T-cell (primary cell): ENCODE results near the gene HUS1B. TPM values are rescaled to one million over a fixed set of nuclear protein-coding genes. Genes with fewer than 3 reads are reported as not detected.

ENCODE experiments used
- ATAC-seq, 4 experiments: fragments of 200-7000 bp in 3 of 4; fragments of 150-1000 bp in 1 of 4; cut with Tn5 transposase; replicated peaks in 1 of 4; 1 replicate in 3 of 4; 2 replicates in 1 of 4; pipeline ENCODE4 v1.10.0; 2021; ENCODE audit warnings: moderate library complexity in 3 of 4, mild to moderate bottlenecking in 2 of 4, moderate number of reproducible peaks in 1 of 4
- CTCF ChIA-PET, 2 donors: fragments of 300-600 bp; sonication (Branson Sonifier 250); formaldehyde crosslinking; loops; one replicate each; lab custom pipeline; 2022; ENCODE audit warnings: antibody characterized with exemption in 2 of 2; lab: Charles Lee
- POLR2A ChIA-PET, 2 donors: fragments of 300-600 bp; sonication (Branson Sonifier 250); formaldehyde crosslinking; loops; one replicate each; lab custom pipeline; 2022; ENCODE audit warnings: antibody characterized with exemption in 2 of 2; lab: Charles Lee
- DNase-seq, 35 experiments: peaks; one replicate each; pipeline versions ENCODE4 v3.0.0 to v3.0.0-alpha.2; 2013 to 2023
- H3K27ac ChIP-seq: one replicate; pipeline ENCODE4 v1.5.1; 2013; ENCODE audit warnings: low read length
- H3K27me3 ChIP-seq, 2 experiments: replicated peaks in 1 of 2; 1 replicate in 1 of 2; 2 replicates in 1 of 2; pipeline versions ENCODE4 v1.6.1 to v1.7.0; 2013; ENCODE audit warnings: low read length in 1 of 2, mixed read lengths in 1 of 2; ENCODE audit not compliant: control insufficient read depth in 2 of 2, insufficient read depth in 2 of 2; ENCODE audit errors: extremely low read depth in 1 of 2
- H3K36me3 ChIP-seq, 2 donors: 1 replicate in 1 of 2; 2 replicates in 1 of 2; pipeline versions ENCODE4 v1.6.1 to v1.7.0; 2013; ENCODE audit warnings: low read length in 1 of 2; ENCODE audit not compliant: control insufficient read depth in 2 of 2, insufficient read depth in 1 of 2; ENCODE audit errors: extremely low read depth in 1 of 2
- H3K4me1 ChIP-seq, 2 experiments: 1 replicate in 1 of 2; 2 replicates in 1 of 2; pipeline versions ENCODE4 v1.6.1 to v1.7.0; 2013; ENCODE audit warnings: low read length in 2 of 2, mixed read lengths in 1 of 2; ENCODE audit not compliant: insufficient read depth in 2 of 2, control insufficient read depth in 1 of 2; ENCODE audit errors: extremely low read depth in 1 of 2
- H3K4me3 ChIP-seq, 2 donors: 1 replicate in 1 of 2; 2 replicates in 1 of 2; pipeline versions ENCODE4 v1.5.1 to v1.7.0; 2013; ENCODE audit warnings: mild to moderate bottlenecking in 2 of 2, low read length in 1 of 2, moderate library complexity in 1 of 2; ENCODE audit not compliant: control insufficient read depth in 1 of 2; ENCODE audit errors: extremely low read depth in 1 of 2
- H3K9me3 ChIP-seq: 2 replicates; pipeline ENCODE4 v1.7.0; 2013
- H3K27ac Mint-ChIP-seq, 2 donors: one replicate each; pipeline ENCODE4 v1.8.0; 2020 to 2021; ENCODE audit warnings: mild to moderate bottlenecking in 2 of 2, mixed read lengths in 2 of 2
- H3K27me3 Mint-ChIP-seq, 2 donors: one replicate each; pipeline ENCODE4 v1.8.0; 2021 to 2022; ENCODE audit warnings: mixed read lengths in 2 of 2
- H3K36me3 Mint-ChIP-seq: one replicate; pipeline ENCODE4 v1.8.0; 2021; ENCODE audit warnings: mixed read lengths
- H3K4me1 Mint-ChIP-seq, 3 donors: one replicate each; pipeline ENCODE4 v1.8.0; 2020 to 2022; ENCODE audit warnings: mixed read lengths in 3 of 3, mild to moderate bottlenecking in 1 of 3
- H3K4me3 Mint-ChIP-seq, 3 donors: one replicate each; pipeline ENCODE4 v1.8.0; 2020 to 2022; ENCODE audit warnings: mild to moderate bottlenecking in 3 of 3, mixed read lengths in 3 of 3, moderate library complexity in 3 of 3
- H3K9me3 Mint-ChIP-seq, 3 donors: one replicate each; pipeline ENCODE4 v1.8.0; 2020 to 2022; ENCODE audit warnings: mixed read lengths in 3 of 3
- WGBS: methylation state at CpG from one replicate; pipeline ENCODE4 v1.1.5; 2013; ENCODE audit warnings: missing lambda C conversion rate; ENCODE audit not compliant: insufficient coverage; 5-methylcytosine and 5-hydroxymethylcytosine counted together
- total RNA-seq, 35 experiments: library from RNA in 6 of 35; stranded (reverse) in 6 of 35; fragments of 120-200 nt in 1 of 35; gene quantifications; one replicate each; pipeline versions ENCODE4 v1.2.1 to v1.2.4 and lab custom pipeline; 2013 to 2026

HUS1B gene
- 1 to 10 TPM; 1.7 to 3.8 (median 2.5) TPM for total RNA-seq
- 2.0 TPM for total RNA-seq (2013)
- 0.17 to 1.6 (median 0.75) reads per million in 29 experiments for total RNA-seq (lab: John Stamatoyannopoulos, UW)

GRCh38 chr6:656460-657252 lies at the start of gene HUS1B:
HUS1B (minus strand) TSS chr6:657100; CDS start chr6:656944, 156 bp downstream.
- ATAC-seq (no peak), DNase-seq (no peak)
- no peaks in the 10 kb centered on the region for H3K27me3 Mint-ChIP-seq
- H3K27ac ChIP-seq, result no peak within 1 kb of the TSS
- ChIA-PET CTCF (no interaction called here), POLR2A (no interaction called here)
- no peak within 1 kb of the TSS for H3K4me3 Mint-ChIP-seq
- H3K9me3 ChIP-seq, result no peaks in the 10 kb centered on the region
- peaks cover 0 to 13% of the 10 kb centered on the region in 2 donors for H3K36me3 ChIP-seq
- peaks cover 43% of the 10 kb centered on the region for H3K36me3 Mint-ChIP-seq
- WGBS, result 96% methylated on average over 67 of the region's 73 CpGs
- H3K27me3 ChIP-seq, result no peaks in the 10 kb centered on the region
- H3K4me1 Mint-ChIP-seq, result peaks cover 33 to 57% (median 55%) of the 10 kb centered on the region in 3 donors
- peaks cover 3 to 12% of the 10 kb centered on the region in 2 experiments for H3K4me1 ChIP-seq
- H3K27ac Mint-ChIP-seq, result no peak within 1 kb of the TSS
- H3K4me3 ChIP-seq, result no peak within 1 kb of the TSS
- H3K9me3 Mint-ChIP-seq, result peaks cover 0 to 3% (median 2%) of the 10 kb centered on the region in 3 donors

- H3K4me3 Mint-ChIP-seq, result no peak overlapping the region
- peaks cover 2 to 15% of the 10 kb centered on the region in 2 donors for H3K27me3 Mint-ChIP-seq
- Histone ChIP-seq H3K4me1 (peaks cover 0 to 6% of the 10 kb centered on the region in 2 experiments), H3K9me3 (no peaks in the 10 kb centered on the region), H3K4me3 (no peak overlapping the region), H3K36me3 (no peaks in the 10 kb centered on the region), H3K27me3 (peaks cover 2 to 10% of the 10 kb centered on the region in 2 experiments), H3K27ac (no peak overlapping the region)
- H3K4me1 Mint-ChIP-seq, result peaks cover 9 to 20% (median 15%) of the 10 kb centered on the region in 3 donors
- ChIA-PET POLR2A (no interaction called here), CTCF (interaction anchor here in 1 of 2 donors (0.9 to 1.0 kb wide), 2 partner anchors 10 to 15 kb away, joined by 3 to 4 read pairs; no protein-coding TSS in a partner anchor)
- no peak overlapping the region for H3K27ac Mint-ChIP-seq
- no peaks in the 10 kb centered on the region for H3K9me3 Mint-ChIP-seq
- WGBS, result 94% methylated on average over 3 of the region's 6 CpGs
- ATAC-seq, result no peak
- no peaks in the 10 kb centered on the region for H3K36me3 Mint-ChIP-seq
- no peak for DNase-seq
Observed at GRCh38 chr6:706146-706545, 49.2 kb upstream of the HUS1B start.

GRCh38 chr6:705047-705446 lies 48.1 kb upstream of the HUS1B start:
- WGBS, result no CpG with 5 or more reads among the region's 4 CpGs
- no peak overlapping the region for H3K27ac Mint-ChIP-seq
- no peaks in the 10 kb centered on the region for H3K9me3 Mint-ChIP-seq
- Histone ChIP-seq H3K4me3 (no peak overlapping the region), H3K36me3 (no peaks in the 10 kb centered on the region), H3K4me1 (no peaks in the 10 kb centered on the region), H3K27me3 (peaks cover 2 to 10% of the 10 kb centered on the region in 2 experiments), H3K9me3 (no peaks in the 10 kb centered on the region), H3K27ac (no peak overlapping the region)
- ATAC-seq (no peak), DNase-seq (no peak)
- no peaks in the 10 kb centered on the region for H3K36me3 Mint-ChIP-seq
- POLR2A ChIA-PET, result no interaction called here
- peaks cover 2 to 17% of the 10 kb centered on the region in 2 donors for H3K27me3 Mint-ChIP-seq
- CTCF ChIA-PET, result interaction anchor here in 1 of 2 donors (0.9 to 1.0 kb wide), 2 partner anchors 9 to 16 kb away, joined by 3 to 4 read pairs; no protein-coding TSS in a partner anchor
- peaks cover 0 to 10% (median 7%) of the 10 kb centered on the region in 3 donors for H3K4me1 Mint-ChIP-seq
- H3K4me3 Mint-ChIP-seq, result no peak overlapping the region

GRCh38 chr6:704046-704445 lies 47.1 kb upstream of the HUS1B start:
- ATAC-seq (no peak), DNase-seq (no peak)
- H3K36me3 Mint-ChIP-seq, result no peaks in the 10 kb centered on the region
- no peaks in the 10 kb centered on the region for H3K4me1 ChIP-seq
- no peaks in the 10 kb centered on the region for H3K9me3 ChIP-seq
- POLR2A ChIA-PET, result no interaction called here
- H3K27ac ChIP-seq, result no peak overlapping the region
- H3K4me1 Mint-ChIP-seq, result peaks cover 0 to 2% (median 0%) of the 10 kb centered on the region in 3 donors
- WGBS, result 94% methylated on average over 3 of the region's 6 CpGs
- H3K4me3 Mint-ChIP-seq, result no peak overlapping the region
- no peak overlapping the region for H3K4me3 ChIP-seq
- H3K27me3 ChIP-seq, result peaks cover 2 to 10% of the 10 kb centered on the region in 2 experiments
- CTCF ChIA-PET, result no interaction called here
- H3K27ac Mint-ChIP-seq, result no peak overlapping the region
- no peaks in the 10 kb centered on the region for H3K36me3 ChIP-seq
- peaks cover 2 to 17% of the 10 kb centered on the region in 2 donors for H3K27me3 Mint-ChIP-seq
- no peaks in the 10 kb centered on the region for H3K9me3 Mint-ChIP-seq

GRCh38 chr6:703552-703951 lies 46.7 kb upstream of the HUS1B start:
- Histone ChIP-seq H3K9me3 (no peaks in the 10 kb centered on the region), H3K27me3 (peaks cover 2 to 10% of the 10 kb centered on the region in 2 experiments), H3K4me1 (no peaks in the 10 kb centered on the region), H3K4me3 (no peak overlapping the region), H3K27ac (no peak overlapping the region), H3K36me3 (no peaks in the 10 kb centered on the region)
- no peak for ATAC-seq
- no peak for DNase-seq
- Mint-ChIP-seq H3K36me3 (no peaks in the 10 kb centered on the region), H3K27me3 (peaks cover 2 to 17% of the 10 kb centered on the region in 2 donors), H3K27ac (no peak overlapping the region), H3K4me1 (peaks cover 0 to 1% (median 0%) of the 10 kb centered on the region in 3 donors), H3K9me3 (no peaks in the 10 kb centered on the region), H3K4me3 (no peak overlapping the region)
- ChIA-PET CTCF (no interaction called here), POLR2A (no interaction called here)
- WGBS, result no CpG with 5 or more reads among the region's 3 CpGs

GRCh38 chr6:701700-702479 lies 45.0 kb upstream of the HUS1B start:
- Histone ChIP-seq H3K36me3 (no peaks in the 10 kb centered on the region), H3K27ac (no peak overlapping the region), H3K4me1 (no peaks in the 10 kb centered on the region), H3K27me3 (peaks cover 2 to 9% of the 10 kb centered on the region in 2 experiments), H3K9me3 (no peaks in the 10 kb centered on the region), H3K4me3 (no peak overlapping the region)
- WGBS, result 92% methylated on average over 7 of the region's 11 CpGs
- no peaks in the 10 kb centered on the region for H3K9me3 Mint-ChIP-seq
- ChIA-PET CTCF (interaction anchor here (0.7 to 1.3 kb wide), 3 partner anchors 9 to 106 kb away, joined by 3 read pairs; no protein-coding TSS in a partner anchor), POLR2A (no interaction called here)
- no peaks in the 10 kb centered on the region for H3K4me1 Mint-ChIP-seq
- no peaks in the 10 kb centered on the region for H3K36me3 Mint-ChIP-seq
- peaks cover 1 to 9% of the 10 kb centered on the region in 2 donors for H3K27me3 Mint-ChIP-seq
- DNase-seq (peak in 1 of 35 experiments; percentile 13), ATAC-seq (no peak)
- no peak overlapping the region for H3K4me3 Mint-ChIP-seq
- no peak overlapping the region for H3K27ac Mint-ChIP-seq
